H1 (cell line): ENCODE measurements around the gene TOR1AIP1. TPM values are rescaled to one million over a fixed set of nuclear protein-coding genes. Genes with fewer than 3 reads are reported as not detected.

ENCODE experiments used
- ASH2L ChIP-seq: fragments of 200-600, 300-600 bp; sonication (generic); IDR thresholded peaks from one replicate; pipeline ENCODE4 v1.7.1; 2017; ENCODE audit warnings: low read length
- BACH1 ChIP-seq: IDR thresholded peaks from 2 replicates; pipeline ENCODE4 v1.6.1; 2012; ENCODE audit warnings: low read length, improper control_type of control experiment
- CEBPB ChIP-seq: IDR thresholded peaks from 2 replicates; pipeline ENCODE4 v1.6.1; 2012; ENCODE audit warnings: low read depth, low read length
- CTBP2 ChIP-seq: IDR thresholded peaks from 2 replicates; pipeline ENCODE4 v1.7.0; 2011; ENCODE audit warnings: borderline replicate concordance, mild to moderate bottlenecking, moderate library complexity, mixed read lengths, low read length; ENCODE audit not compliant: insufficient read depth, insufficient read length
- GABPA ChIP-seq: IDR thresholded peaks from 2 replicates; pipeline ENCODE4 v1.6.1; 2011; ENCODE audit warnings: mild to moderate bottlenecking, low read length, moderate library complexity, borderline replicate concordance; ENCODE audit not compliant: insufficient read depth
- GTF2F1 ChIP-seq: IDR thresholded peaks from 2 replicates; pipeline ENCODE4 v1.6.1; 2012; ENCODE audit warnings: low read depth, low read length, improper control_type of control experiment, borderline replicate concordance
- HDAC6 ChIP-seq: IDR thresholded peaks from one replicate; pipeline ENCODE4 v1.7.1; 2012; ENCODE audit warnings: low read depth, mild to moderate bottlenecking, inconsistent platforms, low read length, moderate library complexity
- JUN ChIP-seq: IDR thresholded peaks from 2 replicates; pipeline ENCODE4 v1.6.1; 2011; ENCODE audit warnings: low read depth, mild to moderate bottlenecking, improper control_type of control experiment, low read length
- JUND ChIP-seq: IDR thresholded peaks from 2 replicates; pipeline ENCODE4 v1.6.1; 2011; ENCODE audit warnings: mild to moderate bottlenecking, improper control_type of control experiment, low read length
- KDM1A ChIP-seq: fragments of 200-600, 300-600 bp; sonication (generic); IDR thresholded peaks from 2 replicates; pipeline ENCODE4 v1.7.1; 2016; ENCODE audit warnings: mild to moderate bottlenecking, low read length, borderline replicate concordance
- NRF1 ChIP-seq: IDR thresholded peaks from 2 replicates; pipeline ENCODE4 v1.6.1; 2011; ENCODE audit warnings: mild to moderate bottlenecking, low read depth, low read length, improper control_type of control experiment
- PHF8 ChIP-seq: fragments of 200-600 bp; sonication (generic); conservative IDR thresholded peaks from 2 replicates; pipeline ENCODE4 v1.7.1; 2012; ENCODE audit warnings: low read depth, mild to moderate bottlenecking, inconsistent platforms, low read length, moderate library complexity
- POLR2A ChIP-seq, 2 experiments: IDR thresholded peaks; 1 replicate in 1 of 2; 2 replicates in 1 of 2; pipeline ENCODE4 v1.6.1; 2011; ENCODE audit warnings: low read depth in 2 of 2, low read length in 2 of 2, mild to moderate bottlenecking in 2 of 2; ENCODE audit errors: control extremely low read depth in 1 of 2
- POU5F1 ChIP-seq: IDR thresholded peaks from 2 replicates; pipeline ENCODE4 v1.6.1; 2011; ENCODE audit warnings: low read depth, mild to moderate bottlenecking, low read length, moderate library complexity
- RAD21 ChIP-seq, 2 experiments: IDR thresholded peaks in 1 of 2; conservative IDR thresholded peaks in 1 of 2; 2 replicates each; pipeline ENCODE4 v1.6.1; 2011; ENCODE audit warnings: low read depth in 2 of 2, low read length in 2 of 2, improper control_type of control experiment in 1 of 2, inconsistent platforms in 1 of 2, mild to moderate bottlenecking in 1 of 2, moderate library complexity in 1 of 2
- RBBP5 ChIP-seq: IDR thresholded peaks from 2 replicates; pipeline ENCODE4 v1.7.1; 2012; ENCODE audit warnings: low read depth, mild to moderate bottlenecking, inconsistent platforms, low read length, moderate library complexity, borderline replicate concordance
- SIN3A ChIP-seq, 2 experiments: IDR thresholded peaks in 1 of 2; conservative IDR thresholded peaks in 1 of 2; 2 replicates each; pipeline ENCODE4 v1.6.1; 2011 to 2012; ENCODE audit warnings: low read length in 2 of 2, improper control_type of control experiment in 1 of 2, low read depth in 1 of 2, mild to moderate bottlenecking in 1 of 2
- SIRT6 ChIP-seq: IDR thresholded peaks from one replicate; pipeline ENCODE4 v1.7.1; 2012; ENCODE audit warnings: low read length, inconsistent platforms
- SIX5 ChIP-seq: IDR thresholded peaks from 2 replicates; pipeline ENCODE4 v1.6.1; 2011; ENCODE audit warnings: mild to moderate bottlenecking, low read depth, low read length
- SP1 ChIP-seq: IDR thresholded peaks from 2 replicates; pipeline ENCODE4 v1.6.1; 2011; ENCODE audit warnings: low read depth, low read length
- SP4 ChIP-seq: IDR thresholded peaks from 2 replicates; pipeline ENCODE4 v1.6.1; 2012; ENCODE audit warnings: low read length, inconsistent platforms
- TAF1 ChIP-seq: IDR thresholded peaks from 2 replicates; pipeline ENCODE4 v1.6.1; 2011; ENCODE audit warnings: mild to moderate bottlenecking, low read depth, low read length
- TBP ChIP-seq: IDR thresholded peaks from 2 replicates; pipeline ENCODE4 v1.6.1; 2011; ENCODE audit warnings: low read depth, low read length, improper control_type of control experiment
- TCF12 ChIP-seq: IDR thresholded peaks from 2 replicates; pipeline ENCODE4 v1.6.1; 2011; ENCODE audit warnings: low read depth, mild to moderate bottlenecking, low read length
- TEAD4 ChIP-seq: IDR thresholded peaks from 2 replicates; pipeline ENCODE4 v1.6.1; 2012; ENCODE audit warnings: low read depth, low read length, inconsistent platforms, mixed read lengths
- YY1 ChIP-seq: IDR thresholded peaks from 2 replicates; pipeline ENCODE4 v1.6.1; 2011; ENCODE audit warnings: low read depth, mild to moderate bottlenecking, low read length
- polyA plus RNA-seq, 7 experiments: library from polyadenylated mRNA; depleted of rRNA in 3 of 7; stranded (reverse) in 5 of 7; unstranded in 2 of 7; fragments of >200 nt in 5 of 7; fragments of 200-250 nt in 2 of 7; gene quantifications; 1 replicate in 5 of 7; 2 replicates in 1 of 7; 4 replicates in 1 of 7; pipeline versions ENCODE4 v1.2.1 to v1.2.3, GENCODE V29; 2011 to 2013; ENCODE audit warnings: missing spikeins in 2 of 7, mixed read lengths in 2 of 7
- total RNA-seq: library from RNA; stranded (reverse); fragmentation: NEBNext Ultra II Directional; extraction: Animal tissue kit (Norgen Biotek cat#: 25700); gene quantifications from 2 replicates; pipeline ENCODE4 v1.2.1, GENCODE V29; 2021

Gene TOR1AIP1
- total and polyA plus RNA-seq, 2 of the 8 experiments (the other 6 are each of a cell fraction or from before 2014, with no cell fraction given), result 5.7 to 22.8 TPM

GRCh38 chr1:179882253-179883039 is at the start of gene TOR1AIP1 (continued):
- TF ChIP-seq RAD21 (IDR thresholded peaks at IDR 0.05 in 1 of 2, conservative IDR thresholded peaks at IDR 0.05 in 1 of 2; ENCODE audit: low read depth in 2 of 2, low read length in 2 of 2) (peak; percentile 3 to 18; a peak in 3 of 4 replicates), JUND (peak; percentile 42; the same call in 1 of the 2 replicates), NRF1 (peak; percentile 77), JUN (no peak), CTBP2 (no peak), SIRT6 (no peak), RBBP5 (peak; percentile 92), KDM1A (no peak; the same call in 1 of the 2 replicates), BACH1 (no peak; the same call in 1 of the 2 replicates), TAF1 (peak; percentile 91), SIN3A (conservative IDR thresholded peaks at IDR 0.05 in 1 of 2, IDR thresholded peaks at IDR 0.05 in 1 of 2; ENCODE audit: low read depth in 1 of 2, low read length in 2 of 2) (peak; percentile 76 to 94; a peak in 3 of 4 replicates), GABPA (peak; percentile 96), SP4 (peak; percentile 67; the same call in 1 of the 2 replicates), SP1 (peak; percentile 79), TEAD4 (no peak), HDAC6 (no peak), TBP (peak; percentile 88), YY1 (peak; percentile 98), POU5F1 (no peak), SIX5 (peak; percentile 94), PHF8 (peak; percentile 99), TCF12 (0 out of 2 replicates have a peak, but pooled peaks have one; percentile 43), POLR2A (IDR thresholded peaks at IDR 0.05; ENCODE audit: control extremely low read depth in 1 of 2, low read depth in 2 of 2, low read length in 2 of 2) (peak; percentile 82), CEBPB (no peak), ASH2L (peak; percentile 98), GTF2F1 (0 out of 2 replicates have a peak, but pooled peaks have one; percentile 63)
